Activated T-cell treated with anti-CD3 and anti-CD28 coated beads, Interleukin-2, amount 50 U/mL, for 4 hours (primary cell): ENCODE data around the gene BTBD7. TPM values are rescaled to one million over a fixed set of nuclear protein-coding genes. Genes with fewer than 3 reads are reported as not detected.

Experiments
- ATAC-seq, 2 donors: fragments of 200-7000 bp; cut with Tn5 transposase; one replicate each; pipeline ENCODE4 v1.10.0; 2021
- DNase-seq: peaks from one replicate; pipeline ENCODE4 v3.0.0-alpha.2; 2020
- H3K27me3 Mint-ChIP-seq: one replicate; pipeline ENCODE4 v1.8.0; 2021; ENCODE audit warnings: low read depth, mixed read lengths
- H3K36me3 Mint-ChIP-seq: one replicate; pipeline ENCODE4 v1.8.0; 2022; ENCODE audit warnings: mixed read lengths; ENCODE audit not compliant: insufficient read depth
- H3K4me1 Mint-ChIP-seq: one replicate; pipeline ENCODE4 v1.8.0; 2021; ENCODE audit warnings: low read depth, mixed read lengths
- H3K4me3 Mint-ChIP-seq: one replicate; pipeline ENCODE4 v1.8.0; 2021; ENCODE audit warnings: mild to moderate bottlenecking, moderate library complexity, mixed read lengths
- H3K9me3 Mint-ChIP-seq: one replicate; pipeline ENCODE4 v1.8.0; 2021; ENCODE audit warnings: mixed read lengths
- total RNA-seq, 3 donors: library from RNA; stranded (reverse); gene quantifications; one replicate each; pipeline ENCODE4 v1.2.1, GENCODE V29; 2021

BTBD7 gene
- total RNA-seq, 3 donors from 2014 or later = 14.9 to 20.3 (median 17.8) TPM

DNA sequence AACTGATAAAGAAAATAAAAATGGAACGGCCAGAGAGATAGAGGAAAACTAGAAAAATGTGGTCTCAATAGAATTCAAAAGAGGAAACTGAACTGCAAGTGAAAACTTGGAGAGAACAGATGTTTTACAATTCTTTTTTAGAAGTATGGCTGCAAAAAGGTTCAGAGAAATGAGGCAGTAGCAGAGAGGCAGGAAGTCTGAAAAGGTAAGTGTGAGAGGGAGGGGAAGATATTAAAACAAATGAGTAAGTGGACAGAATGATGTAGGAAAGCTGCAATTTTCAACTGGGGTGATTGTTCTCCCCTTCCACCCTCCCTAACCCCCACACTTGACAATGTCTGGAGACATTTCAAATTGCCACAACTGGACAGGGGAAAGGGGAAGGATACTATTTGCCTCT lies 12.9 kb downstream of the BTBD7 start:
- no peak overlapping the region for H3K4me3 Mint-ChIP-seq
- H3K4me1 Mint-ChIP-seq = peaks cover 46% of the 10 kb centered on the region
- H3K27me3 Mint-ChIP-seq = no peaks in the 10 kb centered on the region
- DNase-seq (no peak), ATAC-seq (no peak)
- no peaks in the 10 kb centered on the region for H3K9me3 Mint-ChIP-seq
- peaks cover 30% of the 10 kb centered on the region for H3K36me3 Mint-ChIP-seq

DNA sequence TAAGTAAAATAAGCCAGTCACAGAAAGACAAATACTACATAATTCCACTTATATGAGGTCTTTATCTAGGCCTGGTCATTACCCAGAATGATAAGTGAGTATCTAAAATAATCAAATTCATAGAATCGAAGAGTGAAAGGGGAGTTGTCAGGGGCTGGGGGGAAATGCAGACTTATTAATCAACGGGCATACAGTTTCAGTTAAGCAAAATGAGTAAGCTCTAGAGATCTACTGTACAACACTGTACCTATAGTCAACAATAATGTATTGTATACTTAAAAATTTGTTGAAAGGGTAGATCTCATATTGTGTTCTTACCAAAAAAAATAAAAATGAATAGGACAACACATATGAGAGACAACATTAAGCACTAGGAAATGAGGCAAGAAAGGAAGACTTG lies 13.3 kb downstream of the BTBD7 start:
- Mint-ChIP-seq H3K4me1 (peaks cover 42% of the 10 kb centered on the region), H3K4me3 (no peak overlapping the region), H3K36me3 (peaks cover 27% of the 10 kb centered on the region), H3K27me3 (no peaks in the 10 kb centered on the region), H3K9me3 (no peaks in the 10 kb centered on the region)
- ATAC-seq (no peak), DNase-seq (no peak)

DNA sequence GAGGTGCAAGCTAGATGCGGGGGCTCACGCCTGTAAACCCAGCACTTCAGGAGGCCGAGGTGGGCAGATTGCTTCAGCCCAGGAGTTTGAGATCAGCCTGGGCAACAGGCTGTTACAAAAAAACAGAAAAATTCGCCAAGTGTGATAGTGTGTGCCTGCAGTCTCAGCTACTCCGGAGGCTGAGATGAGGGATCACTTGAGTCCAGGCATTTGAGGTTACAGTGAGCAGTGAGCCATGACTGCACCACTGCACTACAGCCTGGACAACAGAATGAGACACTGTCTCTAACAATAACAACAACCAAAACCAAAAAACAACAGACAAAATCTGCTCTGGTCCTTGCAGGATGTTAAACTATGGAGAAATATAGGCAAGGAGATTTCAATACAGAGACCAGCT lies 13.9 kb downstream of the BTBD7 start:
- no peak overlapping the region for H3K4me3 Mint-ChIP-seq
- peaks cover 42% of the 10 kb centered on the region for H3K4me1 Mint-ChIP-seq
- no peaks in the 10 kb centered on the region for H3K9me3 Mint-ChIP-seq
- ATAC-seq (no peak), DNase-seq (no peak)
- H3K36me3 Mint-ChIP-seq = peaks cover 25% of the 10 kb centered on the region
- H3K27me3 Mint-ChIP-seq = no peaks in the 10 kb centered on the region

- H3K9me3 Mint-ChIP-seq = no peaks in the 10 kb centered on the region
- H3K4me1 Mint-ChIP-seq = peaks cover 35% of the 10 kb centered on the region
- no peak for DNase-seq
- no peak overlapping the region for H3K4me3 Mint-ChIP-seq
- peaks cover 17% of the 10 kb centered on the region for H3K36me3 Mint-ChIP-seq
- no peaks in the 10 kb centered on the region for H3K27me3 Mint-ChIP-seq
- ATAC-seq = no peak
Observed at GRCh38 chr14:93317875-93318807, 14.7 kb downstream of the BTBD7 start.

DNA sequence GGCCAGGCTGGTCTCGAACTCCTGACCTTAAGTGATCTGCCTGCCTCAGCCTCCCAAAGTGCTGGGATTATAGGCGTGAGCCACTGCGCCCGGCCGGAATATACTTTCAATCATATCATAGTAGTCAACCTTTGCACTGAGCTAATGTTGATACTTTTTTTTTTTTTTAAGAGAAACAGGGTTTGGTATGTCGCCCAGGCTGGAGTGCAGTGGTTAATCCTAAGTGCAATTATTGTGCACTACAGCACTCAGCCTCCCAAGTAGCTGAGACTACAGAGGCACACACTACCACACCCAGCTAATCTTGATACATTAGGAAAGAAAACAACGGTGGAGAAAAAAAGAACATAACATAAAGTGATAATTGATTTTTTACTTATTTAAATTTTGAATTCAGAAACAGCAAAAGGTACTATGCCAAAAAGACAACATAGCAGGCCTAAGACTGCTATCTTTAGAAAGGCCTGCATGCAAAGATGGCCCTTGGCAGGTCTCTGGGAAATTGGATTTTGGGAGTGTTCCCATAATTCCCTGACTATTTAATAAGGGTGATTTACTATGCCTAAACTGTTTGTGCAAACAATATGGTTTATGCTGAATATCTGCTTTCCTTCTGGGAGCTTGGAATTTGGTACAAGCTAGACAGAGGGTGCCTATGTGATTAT lies 15.5 kb downstream of the BTBD7 start:
- Mint-ChIP-seq H3K4me1 (peaks cover 35% of the 10 kb centered on the region), H3K9me3 (no peaks in the 10 kb centered on the region), H3K27me3 (no peaks in the 10 kb centered on the region), H3K36me3 (peaks cover 17% of the 10 kb centered on the region), H3K4me3 (no peak overlapping the region)
- ATAC-seq = no peak
- no peak for DNase-seq

DNA sequence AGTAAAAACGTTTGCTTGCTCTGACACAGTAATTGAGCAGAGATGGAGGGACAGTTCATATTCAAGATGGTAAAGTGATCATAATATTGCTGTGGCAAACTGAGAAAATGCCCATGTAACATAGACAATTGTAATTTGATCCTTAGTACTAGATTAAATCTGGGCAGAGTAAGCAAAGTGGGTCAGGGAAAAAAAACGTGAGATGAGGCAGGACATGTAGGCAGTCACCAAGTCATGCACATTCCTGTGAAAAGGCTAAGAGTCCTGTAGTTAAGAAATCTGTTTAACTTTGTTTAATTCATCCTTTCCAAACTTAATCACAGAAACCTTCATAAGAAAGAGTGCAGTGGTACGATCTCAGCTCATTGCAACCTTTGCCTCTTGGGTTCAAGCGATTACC lies 16.1 kb downstream of the BTBD7 start:
- no peaks in the 10 kb centered on the region for H3K9me3 Mint-ChIP-seq
- no peak overlapping the region for H3K4me3 Mint-ChIP-seq
- no peaks in the 10 kb centered on the region for H3K27me3 Mint-ChIP-seq
- no peak for DNase-seq
- peaks cover 16% of the 10 kb centered on the region for H3K36me3 Mint-ChIP-seq
- no peak for ATAC-seq
- H3K4me1 Mint-ChIP-seq = peaks cover 34% of the 10 kb centered on the region

GRCh38 chr14:93315575-93315974 lies 17.3 kb downstream of the BTBD7 start:
- ATAC-seq = no peak
- Mint-ChIP-seq H3K27me3 (no peaks in the 10 kb centered on the region), H3K9me3 (no peaks in the 10 kb centered on the region), H3K36me3 (peaks cover 13% of the 10 kb centered on the region), H3K4me1 (peaks cover 29% of the 10 kb centered on the region), H3K4me3 (no peak overlapping the region)
- DNase-seq = no peak

DNA sequence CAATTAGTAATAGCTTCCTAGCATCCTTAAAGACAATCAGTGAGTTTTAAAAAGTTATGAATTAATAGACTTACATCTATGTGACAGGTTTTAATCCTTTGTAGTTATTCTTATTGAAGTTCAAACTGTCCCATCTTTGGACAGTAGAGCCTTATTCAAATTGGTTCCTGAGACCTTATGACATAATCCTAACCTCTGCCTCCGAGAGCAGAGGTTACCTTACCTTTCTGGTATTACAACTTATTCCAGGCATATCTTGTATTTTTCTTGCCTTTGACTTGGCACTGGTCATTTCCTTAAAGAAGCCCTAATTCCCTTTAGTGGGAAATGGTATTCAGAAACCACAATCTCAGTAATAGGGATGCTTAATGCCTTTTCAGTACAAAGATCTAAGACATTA lies 21.8 kb downstream of the BTBD7 start:
- Mint-ChIP-seq H3K36me3 (no peaks in the 10 kb centered on the region), H3K27me3 (no peaks in the 10 kb centered on the region), H3K4me3 (no peak overlapping the region), H3K9me3 (no peaks in the 10 kb centered on the region), H3K4me1 (peaks cover 16% of the 10 kb centered on the region)
- DNase-seq (no peak), ATAC-seq (no peak)

DNA sequence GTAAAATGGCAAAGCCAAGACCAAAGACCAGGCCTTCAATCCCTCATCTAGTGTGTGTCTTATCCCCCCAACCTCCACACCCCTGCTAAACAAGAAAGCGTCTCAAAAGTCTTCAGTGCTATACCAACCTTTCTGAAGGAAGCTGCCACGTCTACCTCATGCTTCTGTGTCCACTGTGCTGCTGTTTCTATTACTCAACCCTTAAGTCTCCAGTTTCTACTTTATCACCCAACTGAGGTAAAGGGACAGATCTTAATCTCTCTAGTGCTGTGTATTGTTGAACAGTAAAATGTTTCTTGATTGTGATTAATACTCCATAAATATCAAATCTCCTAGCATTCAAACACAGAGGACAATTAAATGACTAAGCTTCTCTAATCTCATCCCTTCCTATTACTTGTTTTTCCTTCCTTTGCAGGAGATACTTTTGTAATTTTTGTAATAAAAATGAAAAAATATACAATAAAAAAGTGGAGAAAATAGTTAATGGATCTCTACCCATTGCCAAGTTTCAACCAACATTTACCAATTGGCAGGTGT lies 23.3 kb downstream of the BTBD7 start:
- Mint-ChIP-seq H3K9me3 (no peaks in the 10 kb centered on the region), H3K36me3 (peaks cover 3% of the 10 kb centered on the region), H3K4me1 (peaks cover 18% of the 10 kb centered on the region), H3K27me3 (no peaks in the 10 kb centered on the region), H3K4me3 (no peak overlapping the region)
- no peak for DNase-seq
- ATAC-seq = no peak

GRCh38 chr14:93308686-93309345 lies 24.0 kb downstream of the BTBD7 start:
- H3K36me3 Mint-ChIP-seq = peaks cover 3% of the 10 kb centered on the region
- H3K4me1 Mint-ChIP-seq = peaks cover 16% of the 10 kb centered on the region
- no peaks in the 10 kb centered on the region for H3K9me3 Mint-ChIP-seq
- no peak overlapping the region for H3K4me3 Mint-ChIP-seq
- ATAC-seq (no peak), DNase-seq (no peak)
- no peaks in the 10 kb centered on the region for H3K27me3 Mint-ChIP-seq

DNA sequence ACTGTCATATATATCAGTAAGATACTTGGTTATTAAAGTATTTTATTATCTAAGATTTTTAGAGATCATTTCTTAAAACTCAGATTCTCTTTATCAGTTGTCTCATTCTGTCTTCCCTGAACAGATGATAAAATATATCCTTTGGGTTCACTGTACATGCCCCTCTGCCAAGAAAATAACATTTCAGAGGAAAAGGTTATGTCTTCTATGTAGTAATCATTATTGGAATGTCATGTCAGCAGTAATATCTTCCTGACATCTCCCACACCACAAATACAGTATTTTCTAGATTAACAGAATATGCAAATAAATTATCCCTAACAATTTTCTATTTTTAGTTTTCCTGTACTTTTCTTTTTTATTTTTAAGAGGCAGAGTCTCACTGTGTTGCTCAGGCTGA lies 26.0 kb downstream of the BTBD7 start:
- Mint-ChIP-seq H3K4me1 (peaks cover 19% of the 10 kb centered on the region), H3K36me3 (peaks cover 7% of the 10 kb centered on the region), H3K9me3 (no peaks in the 10 kb centered on the region), H3K27me3 (no peaks in the 10 kb centered on the region), H3K4me3 (no peak overlapping the region)
- no peak for ATAC-seq
- no peak for DNase-seq

GRCh38 chr14:93305725-93306418 lies 27.0 kb downstream of the BTBD7 start:
- Mint-ChIP-seq H3K36me3 (peaks cover 7% of the 10 kb centered on the region), H3K4me1 (peaks cover 22% of the 10 kb centered on the region), H3K27me3 (no peaks in the 10 kb centered on the region), H3K9me3 (no peaks in the 10 kb centered on the region), H3K4me3 (no peak overlapping the region)
- DNase-seq (no peak), ATAC-seq (no peak)

DNA sequence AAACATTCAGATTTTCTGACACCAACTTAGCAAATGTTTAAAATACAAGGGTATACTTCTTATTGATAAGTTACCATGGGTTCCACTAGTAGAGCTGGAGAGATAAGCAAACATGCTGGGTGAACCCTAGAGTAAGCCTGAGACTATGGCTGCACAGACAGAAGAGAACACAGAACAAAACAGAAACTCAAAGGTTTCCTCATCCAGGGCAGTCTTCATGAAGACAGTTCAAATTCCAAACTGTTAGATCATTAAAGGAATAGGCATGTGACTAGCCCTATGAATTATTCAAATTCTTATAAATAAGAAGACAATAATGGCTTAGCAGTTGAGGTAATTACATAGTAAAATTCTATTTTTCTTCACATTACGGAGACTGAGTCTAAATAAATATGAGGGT lies 28.1 kb downstream of the BTBD7 start:
- Mint-ChIP-seq H3K4me3 (no peak overlapping the region), H3K36me3 (peaks cover 8% of the 10 kb centered on the region), H3K9me3 (no peaks in the 10 kb centered on the region), H3K27me3 (no peaks in the 10 kb centered on the region), H3K4me1 (peaks cover 27% of the 10 kb centered on the region)
- no peak for DNase-seq
- no peak for ATAC-seq

DNA sequence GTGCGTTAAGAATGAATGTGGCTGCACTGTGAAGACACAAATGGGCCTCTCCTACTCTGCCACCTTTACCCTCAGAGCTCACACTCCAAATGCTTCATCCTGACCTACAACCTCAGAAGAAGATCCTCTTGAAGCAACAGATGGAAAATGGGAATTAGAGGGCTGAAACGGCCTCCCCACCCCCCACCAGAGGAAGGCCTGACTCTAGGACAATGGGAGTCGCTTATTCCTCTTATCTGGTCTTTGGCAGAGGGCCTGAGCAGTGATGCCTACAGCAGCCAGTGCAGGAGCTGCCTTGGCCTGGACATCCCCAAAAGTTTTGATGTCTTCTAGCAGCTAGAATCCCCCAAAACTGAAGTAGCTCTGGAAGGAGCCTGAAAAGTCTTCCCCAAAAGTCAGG lies 29.2 kb downstream of the BTBD7 start:
- no peak for DNase-seq
- ATAC-seq = no peak
- Mint-ChIP-seq H3K27me3 (no peaks in the 10 kb centered on the region), H3K4me1 (peaks cover 29% of the 10 kb centered on the region), H3K9me3 (no peaks in the 10 kb centered on the region), H3K36me3 (peaks cover 8% of the 10 kb centered on the region), H3K4me3 (no peak overlapping the region)
